Ovary (tissue), 9 donors: ENCODE data around the gene TMPRSS3. TPM values are rescaled to one million over a fixed set of nuclear protein-coding genes. Genes with fewer than 3 reads are reported as not detected.

ENCODE experiments used
- DNase-seq, 5 donors: peaks; one replicate each; pipeline ENCODE4 v3.0.0-alpha.2; 2019 to 2020
- H3K27ac ChIP-seq, 2 donors: fragments of 200-600 bp; one replicate each; pipeline versions ENCODE4 v1.5.1 to v1.8.0; 2019 to 2022
- H3K27me3 ChIP-seq: fragments of 200-600 bp; one replicate; pipeline ENCODE4 v1.8.0; 2022
- H3K36me3 ChIP-seq: fragments of 200-600 bp; sonication (generic); one replicate; pipeline ENCODE4 v1.5.1; 2019
- H3K4me1 ChIP-seq: one replicate; pipeline ENCODE4 v1.8.1; 2013; ENCODE audit warnings: mild to moderate bottlenecking, moderate library complexity; ENCODE audit not compliant: insufficient read depth
- H3K4me3 ChIP-seq: fragments of 200-600 bp; sonication (generic); one replicate; pipeline ENCODE4 v1.5.1; 2017
- H3K9me3 ChIP-seq, 2 donors: fragments of 200-600 bp in 1 of 2; sonication (generic) in 1 of 2; one replicate each; pipeline versions ENCODE4 v1.5.1 to v1.8.1; 2013 to 2019; ENCODE audit warnings: mild to moderate bottlenecking in 1 of 2, moderate library complexity in 1 of 2
- EP300 ChIP-seq: sonication (generic); formaldehyde crosslinking; IDR thresholded peaks from one replicate; pipeline ENCODE4 v1.6.1; 2017; ENCODE audit warnings: antibody characterized with exemption
- POLR2A ChIP-seq: fragments of 450-650 bp; IDR thresholded peaks from one replicate; pipeline ENCODE4 v1.6.1; 2017; ENCODE audit warnings: antibody characterized with exemption, mild to moderate bottlenecking, moderate library complexity
- WGBS, 3 donors: extraction: QIAGEN DNeasy Blood & Tissue Kit in 1 of 3; methylation state at CpG; one replicate each; pipeline versions ENCODE4 v1.1.5 to v1.1.7; 2013 to 2017; 5-methylcytosine and 5-hydroxymethylcytosine counted together
- intact Hi-C, 4 donors: fragments of 100-400 bp; cut with DNase I; formaldehyde crosslinking; loops; one replicate each; pipeline versions ENCODE4 v1.11.0 to v1.15.1; 2022 to 2023
- polyA plus RNA-seq, 2 donors: library from polyadenylated mRNA; stranded (reverse); fragments of 200-250 nt in 1 of 2; fragments of 350-450 nt in 1 of 2; fragmentation: Illumina TruSeq in 1 of 2; extraction: RNeasy Lipid Tissue Mini Kit (QIAGEN cat#74804) in 1 of 2; gene quantifications; one replicate each; pipeline ENCODE4 v1.2.3, GENCODE V29; 2013 to 2014
- total RNA-seq, 7 donors: library from RNA; depleted of rRNA in 2 of 7; stranded (reverse); fragments of >200 nt in 2 of 7; fragmentation: NEBNext Ultra II Directional in 3 of 7; extraction: Animal tissue kit (Norgen Biotek cat#: 25700) in 3 of 7; gene quantifications; one replicate each; pipeline versions ENCODE4 v1.1.0 to v1.2.4, GENCODE V29; 2016 to 2023
- TF ChIP-seq, protein P1 (sequence below), 3 donors: fragments of 450-650 bp in 2 of 3; fragments of 200-600 bp in 1 of 3; IDR thresholded peaks; one replicate each; pipeline versions ENCODE4 v1.5.1 to v1.8.0; 2016 to 2022; ENCODE audit warnings: antibody characterized with exemption in 3 of 3, mild to moderate bottlenecking in 1 of 3
- donor health status: DM: no; HTN: no; CAD: no; lungs with moderate emphysema.
- donor health status: DM: no; HTN: no; CAD: no.
- donor health status: Bipolar disorder and iron deficiency.
- donor health status: DM: yes; HTN: yes; CAD: no.
- donor health status: DM: no; HTN: no; CAD: no.
- donor health status: DM: yes; HTN: yes; CAD: no.

The TMPRSS3 gene
- total and polyA plus RNA-seq, 9 donors, result 0.07 to 28.6 (median 1.4) TPM; not detected in 2

DNA sequence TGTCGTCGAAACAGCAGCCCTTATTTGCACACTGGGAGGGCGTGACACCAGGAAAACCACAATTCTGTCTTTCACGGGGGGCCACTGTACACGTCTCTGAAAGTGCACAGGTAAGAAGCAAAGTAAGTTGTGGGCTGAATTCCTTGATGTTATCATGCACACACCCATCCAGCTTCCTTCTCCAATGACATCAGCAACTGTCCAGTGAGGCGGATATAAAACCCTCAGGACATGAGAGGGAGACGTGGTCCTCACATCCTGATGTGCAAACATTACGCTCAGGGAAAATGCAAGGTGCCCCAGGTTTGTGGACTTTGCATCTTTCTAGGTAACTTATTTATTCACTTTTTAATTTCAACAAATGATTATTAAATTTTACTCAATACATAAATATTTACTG, 32.5 kb downstream of the TMPRSS3 start:
- intact Hi-C loops, result no loop called here
- TF ChIP-seq POLR2A (no peak), EP300 (no peak)
- TF ChIP-seq, protein P1, sequence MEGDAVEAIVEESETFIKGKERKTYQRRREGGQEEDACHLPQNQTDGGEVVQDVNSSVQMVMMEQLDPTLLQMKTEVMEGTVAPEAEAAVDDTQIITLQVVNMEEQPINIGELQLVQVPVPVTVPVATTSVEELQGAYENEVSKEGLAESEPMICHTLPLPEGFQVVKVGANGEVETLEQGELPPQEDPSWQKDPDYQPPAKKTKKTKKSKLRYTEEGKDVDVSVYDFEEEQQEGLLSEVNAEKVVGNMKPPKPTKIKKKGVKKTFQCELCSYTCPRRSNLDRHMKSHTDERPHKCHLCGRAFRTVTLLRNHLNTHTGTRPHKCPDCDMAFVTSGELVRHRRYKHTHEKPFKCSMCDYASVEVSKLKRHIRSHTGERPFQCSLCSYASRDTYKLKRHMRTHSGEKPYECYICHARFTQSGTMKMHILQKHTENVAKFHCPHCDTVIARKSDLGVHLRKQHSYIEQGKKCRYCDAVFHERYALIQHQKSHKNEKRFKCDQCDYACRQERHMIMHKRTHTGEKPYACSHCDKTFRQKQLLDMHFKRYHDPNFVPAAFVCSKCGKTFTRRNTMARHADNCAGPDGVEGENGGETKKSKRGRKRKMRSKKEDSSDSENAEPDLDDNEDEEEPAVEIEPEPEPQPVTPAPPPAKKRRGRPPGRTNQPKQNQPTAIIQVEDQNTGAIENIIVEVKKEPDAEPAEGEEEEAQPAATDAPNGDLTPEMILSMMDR (IDR thresholded peaks at IDR 0.05), result no peak
- Histone ChIP-seq H3K4me1 (no peaks in the 10 kb centered on the region), H3K27me3 (no peaks in the 10 kb centered on the region), H3K4me3 (no peak overlapping the region), H3K27ac (no peak overlapping the region), H3K9me3 (no peaks in the 10 kb centered on the region), H3K36me3 (no peaks in the 10 kb centered on the region)
- DNase-seq, result no peak
- WGBS, 3 donors, result 75 to 81% (median 79%) methylated on average over 8 of the region's 8 CpGs

GRCh38 chr21:42362700-42363099, 33.2 kb downstream of the TMPRSS3 start:
- H3K27me3 ChIP-seq, result no peaks in the 10 kb centered on the region
- DNase-seq, result no peak
- H3K36me3 ChIP-seq, result no peaks in the 10 kb centered on the region
- no peak overlapping the region for H3K27ac ChIP-seq
- intact Hi-C loops, result no loop called here
- H3K9me3 ChIP-seq, result no peaks in the 10 kb centered on the region
- whole genome bisulfite sequencing, 3 donors, result 58 to 75% (median 61%) methylated on average over 9 of the region's 9 CpGs
- H3K4me1 ChIP-seq, result no peaks in the 10 kb centered on the region
- TF ChIP-seq EP300, result no peak
- TF ChIP-seq, protein P1 (IDR thresholded peaks at IDR 0.05), result no peak
- TF ChIP-seq POLR2A, result no peak
- no peak overlapping the region for H3K4me3 ChIP-seq

- Histone ChIP-seq H3K27ac (no peak overlapping the region), H3K36me3 (no peaks in the 10 kb centered on the region), H3K4me1 (no peaks in the 10 kb centered on the region), H3K4me3 (no peak overlapping the region), H3K27me3 (no peaks in the 10 kb centered on the region), H3K9me3 (no peaks in the 10 kb centered on the region)
- no peak for TF ChIP-seq POLR2A
- TF ChIP-seq EP300, result no peak
- TF ChIP-seq, protein P1 (IDR thresholded peaks at IDR 0.05), result no peak
- DNase-seq, result no peak
- 51 to 73% (median 61%) methylated on average over 12 of the region's 12 CpGs for WGBS, 3 donors
- intact Hi-C loops, result no loop called here
Observed at GRCh38 chr21:42362198-42362597, 33.7 kb downstream of the TMPRSS3 start.

DNA sequence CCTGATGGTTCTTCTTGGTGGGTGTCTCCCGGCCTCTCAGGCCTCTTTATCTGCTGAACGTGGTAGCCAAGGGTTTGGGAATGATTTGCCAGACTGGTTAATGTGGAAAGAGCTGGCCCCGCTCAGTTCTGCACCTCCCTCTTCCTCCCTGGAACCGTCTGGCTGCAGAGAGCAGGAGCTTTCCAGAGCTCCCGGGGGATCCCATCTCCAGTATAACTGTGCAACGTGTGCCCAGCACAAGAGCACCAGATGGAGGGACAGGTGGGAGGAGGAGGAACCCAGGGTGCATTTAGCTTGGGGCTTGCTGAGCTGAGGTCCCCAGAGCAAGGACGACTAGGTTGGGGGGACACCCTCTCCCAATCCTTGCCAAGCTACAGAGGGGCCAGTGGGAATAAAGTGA, 34.6 kb downstream of the TMPRSS3 start:
- DNase-seq, result no peak
- WGBS, 3 donors, result 24 to 37% (median 25%) methylated on average over 7 of the region's 7 CpGs

More for the DNA sequence above, 34.6 kb downstream of the TMPRSS3 start:
- Histone ChIP-seq H3K27me3 (no peaks in the 10 kb centered on the region), H3K36me3 (no peaks in the 10 kb centered on the region), H3K27ac (no peak overlapping the region), H3K4me1 (no peaks in the 10 kb centered on the region), H3K9me3 (peaks cover 0 to 5% of the 10 kb centered on the region in 2 donors), H3K4me3 (no peak overlapping the region)
- intact Hi-C loops, result no loop called here
- no peak for TF ChIP-seq POLR2A
- TF ChIP-seq, protein P1 (IDR thresholded peaks at IDR 0.05), result no peak
- no peak for TF ChIP-seq EP300
